ENCODE measurements around the gene SCARF2.
A peak's percentile ranks its signal among the peaks of the same experiment; 100 is the strongest.

Gene SCARF2

GRCh38 chr22:20438678-20439492 is 1.3 kb upstream of the SCARF2 start:
- DNase-seq, result no peak

GRCh38 chr22:20438427-20438677 is 727 bp upstream of the SCARF2 start:
- no peak for DNase-seq

DNA sequence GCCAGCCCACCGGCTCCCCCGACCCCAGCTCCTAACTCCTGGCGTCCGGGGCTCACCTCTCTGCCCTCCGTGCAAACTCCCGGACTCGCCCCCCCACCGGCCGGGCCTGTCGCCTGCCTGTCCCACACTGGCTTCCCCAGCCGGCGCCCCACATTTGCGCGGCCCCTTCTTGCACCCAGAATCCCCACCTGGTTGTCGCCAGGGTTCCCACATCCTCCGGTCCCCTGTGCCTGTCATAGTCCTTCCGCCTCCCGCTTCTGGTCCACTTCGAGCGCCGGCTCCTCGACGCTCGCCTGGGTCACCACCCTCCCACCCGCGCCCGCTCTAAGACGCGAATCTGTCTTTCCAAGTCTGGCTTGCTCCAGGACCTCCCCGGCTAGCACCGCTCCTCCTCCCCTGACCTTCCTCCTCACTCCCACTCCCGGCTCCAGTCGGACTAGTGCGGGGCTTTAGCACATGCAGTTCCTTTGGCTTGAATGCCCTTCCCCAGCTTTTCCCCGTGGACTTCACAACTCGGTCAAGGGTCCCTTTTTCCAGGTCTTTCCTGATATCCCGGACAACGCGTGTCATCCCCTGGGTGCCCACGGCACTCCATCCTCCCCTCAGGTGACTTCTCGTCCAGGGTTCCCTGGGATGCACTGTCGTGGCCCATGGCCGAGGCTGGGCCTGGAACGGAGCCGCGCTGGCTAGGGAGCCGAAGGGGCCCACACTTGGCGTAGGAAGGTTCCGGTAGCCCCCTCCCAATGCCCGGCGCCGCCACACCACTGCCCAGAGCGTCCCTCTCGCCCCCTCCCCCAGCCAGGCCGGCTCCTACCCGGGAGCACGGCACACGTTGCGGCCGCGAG is 635 bp downstream of the SCARF2 start:
- DNase-seq, result peak; percentile 30

DNA sequence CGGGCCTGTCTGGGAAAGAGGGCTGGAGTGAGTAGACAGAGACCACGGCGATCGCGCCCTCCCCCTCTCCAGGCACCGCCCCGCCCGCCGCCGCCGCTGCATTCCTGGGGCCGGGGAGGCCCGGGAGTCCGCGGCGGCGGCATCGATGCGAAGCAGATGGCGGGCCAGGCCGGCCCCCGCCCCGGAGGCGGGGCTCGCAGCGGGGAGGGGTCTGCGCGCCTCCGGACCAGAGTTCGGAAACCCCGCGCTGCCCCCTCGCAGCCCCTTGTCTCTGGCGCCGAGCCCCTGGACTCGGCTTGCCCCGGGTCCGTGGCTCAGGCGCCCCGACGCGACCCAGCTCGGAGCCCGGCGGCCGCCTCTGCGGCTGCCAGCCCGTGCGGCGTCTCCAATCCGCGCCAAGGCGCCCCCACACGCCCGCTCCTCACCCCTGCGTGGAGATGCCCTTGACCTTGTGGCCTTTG is 1.3 kb downstream of the SCARF2 start:
- DNase-seq, result no peak

GRCh38 chr22:20435436-20436306 is 2.0 kb downstream of the SCARF2 start:
- DNase-seq, result no peak

DNA sequence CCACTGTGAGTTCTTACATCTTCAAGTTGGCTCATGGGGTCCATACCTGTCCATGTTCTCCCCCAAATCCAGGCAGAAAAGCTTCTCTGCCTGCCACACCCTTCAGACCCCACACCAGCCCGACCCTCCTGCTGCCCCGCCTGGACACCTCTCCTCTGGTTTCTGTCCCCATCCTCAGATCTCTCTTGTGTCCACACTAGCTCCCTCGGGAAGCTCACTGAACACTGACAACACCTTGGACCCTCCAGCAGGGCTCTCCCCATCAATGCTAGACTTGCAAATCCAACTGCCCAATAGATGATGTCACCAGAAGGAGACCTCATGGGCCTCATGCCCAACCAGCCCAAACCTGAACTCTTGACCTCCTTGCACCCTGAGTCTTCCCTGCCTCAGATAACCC is 2.9 kb downstream of the SCARF2 start:
- DNase-seq, result no peak

DNA sequence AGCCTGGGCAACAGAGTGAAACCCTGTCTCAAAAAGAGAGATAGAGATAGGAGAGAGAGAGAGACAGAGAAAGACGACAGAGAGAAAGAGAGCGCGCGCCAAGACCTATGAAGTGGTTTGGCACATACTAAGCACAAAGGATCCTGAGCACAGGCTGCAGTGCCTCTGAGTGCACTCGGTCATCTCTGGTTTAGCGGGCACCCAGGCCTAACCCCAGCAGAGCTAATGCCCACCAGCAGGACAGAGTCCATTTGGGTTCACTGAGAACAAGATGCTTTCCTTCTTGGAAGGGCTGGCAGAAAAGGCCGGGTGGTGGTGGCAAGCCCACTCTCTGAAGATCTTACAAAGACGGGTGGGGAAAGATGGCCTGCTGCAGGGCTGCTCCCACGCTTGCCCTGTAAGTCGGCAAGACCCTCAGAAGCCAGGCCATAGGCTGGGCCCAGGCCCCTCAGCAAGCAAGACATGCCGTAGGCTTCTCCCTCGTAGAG is 3.3 kb downstream of the SCARF2 start:
- DNase-seq, result no peak

DNA sequence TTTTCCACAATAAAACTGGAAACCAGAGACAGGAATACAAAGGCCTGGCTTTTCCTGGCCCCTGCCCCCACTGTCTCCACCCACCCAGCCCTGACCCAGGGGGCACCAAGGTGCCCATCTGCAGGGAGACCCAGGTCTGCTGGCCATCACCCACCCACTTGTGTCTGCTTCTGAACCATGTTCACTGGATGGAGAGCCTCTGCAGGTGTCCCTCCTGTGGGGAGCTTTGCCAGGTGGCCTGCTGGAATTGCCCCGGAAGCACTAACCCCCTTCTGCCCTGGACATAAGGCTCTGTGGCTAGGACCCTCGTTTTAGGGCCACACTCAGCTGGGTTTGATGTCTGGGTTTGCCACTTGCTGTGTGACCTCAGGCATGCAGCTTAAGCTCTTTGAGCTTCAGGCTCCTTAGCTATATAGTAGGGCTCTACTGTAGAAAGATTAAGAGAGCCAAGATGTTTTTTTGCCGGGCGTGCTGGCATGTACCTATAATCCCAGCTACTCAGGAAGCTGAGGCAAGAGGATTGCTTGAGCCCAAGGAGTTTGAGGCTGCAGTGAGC is 3.9 kb downstream of the SCARF2 start:
- no peak for DNase-seq

- DNase-seq, result no peak
Measured at GRCh38 chr22:20433191-20433590, 4.4 kb downstream of the SCARF2 start.

DNA sequence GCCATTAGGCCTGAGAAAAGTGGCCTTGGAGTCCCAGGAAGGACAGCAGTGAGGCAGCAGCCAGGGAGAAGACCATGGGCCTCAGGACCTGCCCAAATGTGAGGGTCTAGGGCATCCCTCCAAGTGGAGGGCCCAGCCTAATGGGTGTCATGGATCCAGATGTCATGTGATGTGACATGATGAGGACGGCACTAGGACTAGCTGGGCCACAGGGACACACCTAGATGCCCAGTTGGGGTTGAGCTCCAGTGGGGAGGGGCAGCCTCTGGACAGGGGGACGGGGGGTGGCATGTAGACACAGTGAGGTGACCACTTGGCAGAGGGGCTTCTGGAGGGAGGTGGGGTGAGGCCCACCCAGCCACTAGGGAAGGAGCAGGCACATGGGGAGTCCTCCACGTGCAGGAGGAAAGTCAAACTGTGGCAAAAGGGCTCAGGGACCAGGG is 5.4 kb downstream of the SCARF2 start:
- no peak for DNase-seq

DNA sequence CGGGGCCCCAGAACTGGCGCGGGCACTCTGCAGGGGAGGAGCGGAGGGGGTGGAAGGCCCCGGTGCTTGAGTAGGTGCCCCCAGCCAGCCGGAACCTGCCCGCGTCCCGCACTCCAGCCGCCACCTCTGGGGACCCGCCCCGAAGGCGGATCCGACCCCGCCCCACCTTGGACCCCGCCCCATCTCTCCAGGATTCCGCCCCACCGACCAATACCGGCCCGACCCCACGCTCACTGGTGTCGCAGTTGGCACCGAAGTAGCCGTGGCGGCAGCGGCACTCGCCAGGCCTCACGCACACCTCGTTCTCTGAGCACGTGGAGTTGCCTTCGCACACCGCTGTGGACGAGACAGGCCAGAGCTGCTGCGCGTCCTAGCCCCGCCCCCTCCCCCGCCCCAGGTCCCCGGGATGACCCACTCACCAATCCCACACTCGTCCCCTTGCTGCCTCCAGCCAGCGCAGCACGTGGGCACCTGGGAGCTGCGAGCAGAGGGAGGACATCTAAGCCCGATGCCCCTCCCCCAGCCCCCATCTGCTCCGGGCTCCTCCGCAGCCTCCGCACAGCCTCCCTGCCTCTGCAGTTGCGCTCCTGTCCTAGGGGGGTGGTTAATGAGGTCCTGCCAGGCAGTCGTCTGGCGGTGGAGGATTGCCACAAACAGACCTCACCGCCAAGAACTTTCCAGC is 6.0 kb downstream of the SCARF2 start:
- DNase-seq, result no peak

- DNase-seq, result peak; percentile 80
Measured at GRCh38 chr22:20430720-20431510, 6.7 kb downstream of the SCARF2 start.

GRCh38 chr22:20430101-20430719 is 7.4 kb downstream of the SCARF2 start:
- peak; percentile 31 for DNase-seq

- DNase-seq, result peak; percentile 79
Measured at GRCh38 chr22:20429254-20430100, 8.1 kb downstream of the SCARF2 start.

DNA sequence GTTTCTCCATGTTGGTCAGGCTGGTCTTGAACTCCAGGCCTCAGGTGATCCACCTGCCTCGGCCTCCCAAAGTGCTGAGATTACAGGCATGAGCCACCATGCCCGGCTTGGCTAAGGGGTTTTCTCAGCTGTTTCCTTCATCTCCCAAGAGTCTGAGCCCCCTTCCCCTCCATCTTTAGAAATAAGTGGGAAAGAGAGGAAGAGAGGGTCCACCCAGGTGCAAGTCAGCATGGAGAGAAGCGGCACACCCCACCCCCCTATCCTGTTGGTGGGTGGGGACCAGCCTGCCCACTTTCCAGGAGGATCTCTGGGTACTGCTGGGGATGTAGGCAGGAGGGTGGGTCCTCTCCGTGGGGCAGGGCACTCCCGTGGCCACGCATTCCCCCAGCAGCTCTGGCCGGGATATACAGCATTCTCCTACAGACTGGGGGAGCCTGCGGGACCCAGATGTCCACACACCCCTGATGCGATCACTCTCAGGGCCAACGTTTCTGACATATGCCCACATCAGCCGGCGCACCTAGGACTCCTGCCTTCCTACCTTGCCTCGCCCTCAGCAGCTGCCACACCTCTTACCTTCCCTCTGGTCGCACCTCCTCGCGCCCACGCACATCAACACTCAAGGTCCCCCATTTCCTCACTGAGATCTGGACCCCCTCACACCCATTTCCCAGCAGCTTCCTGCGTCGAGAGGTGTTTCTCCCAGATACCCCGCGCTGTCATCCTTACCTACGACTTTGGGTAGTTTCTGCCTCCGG is 8.9 kb downstream of the SCARF2 start:
- no peak for DNase-seq

DNA sequence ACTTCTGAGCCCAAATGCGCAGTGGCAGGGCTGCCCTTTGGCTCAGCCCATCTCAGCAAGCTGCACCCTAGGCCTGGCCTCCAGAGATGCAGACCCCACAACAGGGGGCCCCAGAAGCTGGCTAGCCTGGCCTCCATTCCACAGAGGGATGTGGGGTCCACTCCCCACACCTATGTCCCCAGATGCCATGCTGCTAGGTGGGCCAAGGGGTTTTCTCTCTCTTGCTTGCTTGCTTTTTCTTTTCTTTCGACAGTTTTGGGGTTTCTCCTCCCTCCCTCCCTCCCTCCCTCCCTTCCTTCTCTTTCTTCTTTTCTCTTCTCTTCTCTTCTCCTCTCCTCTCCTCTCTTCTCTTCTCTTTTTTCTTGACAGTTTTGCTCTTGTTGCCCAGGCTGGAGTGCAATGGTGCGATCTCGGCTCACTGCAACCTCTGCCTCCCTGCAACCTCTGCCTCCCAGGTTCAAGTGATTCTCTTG is 9.6 kb downstream of the SCARF2 start:
- no peak for DNase-seq

GRCh38 chr22:20427104-20427944 is 10.3 kb downstream of the SCARF2 start:
- DNase-seq, result no peak

- DNase-seq, result no peak
Measured at GRCh38 chr22:20426259-20426615, 11.4 kb downstream of the SCARF2 start.

Measured in activated CD4-positive, alpha-beta T cell treated with anti-CD3 and anti-CD28 coated beads for 48 hours (primary cell).